ENCODE data around the gene PELI2. TPM values are rescaled to one million over a fixed set of nuclear protein-coding genes. Genes with fewer than 3 reads are reported as not detected.

The PELI2 gene
- total and polyA plus RNA-seq, 2 experiments from 2014 or later: 8.0 to 24.5 TPM

- H3K4me1 Mint-ChIP-seq: peaks cover 13% of the 10 kb centered on the region
- TF ChIP-seq REST (IDR thresholded peaks at IDR 0.05; ENCODE audit: unreplicated experiment) (no peak), EZH2 (IDR thresholded peaks at IDR 0.05; ENCODE audit: low read depth, unreplicated experiment) (no peak), EZH2phosphoT487 (IDR thresholded peaks at IDR 0.05; ENCODE audit: unreplicated experiment) (no peak), NANOG (IDR thresholded peaks at IDR 0.05; ENCODE audit: borderline replicate concordance) (no peak), POLR2AphosphoS5 (IDR thresholded peaks at IDR 0.05; ENCODE audit: low read depth) (no peak), ZNF462 (CRISPR knock-in tag; IDR thresholded peaks at IDR 0.05) (no peak)
- ATAC-seq (no peak), DNase-seq (ENCODE audit: low spot score) (no peak)
- H3K27ac Mint-ChIP-seq: no peak overlapping the region
- Histone ChIP-seq H3K27ac (ENCODE audit: low read depth) (no peak overlapping the region), H3K4me1 (ENCODE audit: insufficient read depth) (peaks cover 14% of the 10 kb centered on the region), H3F3A (replicated peaks; ENCODE audit: low read depth) (no peaks in the 10 kb centered on the region; the same call in 1 of the 2 replicates), H3K9me2 (ENCODE audit: insufficient read depth) (peaks cover 4% of the 10 kb centered on the region; the same call in 1 of the 2 replicates), H3K36me3 (ENCODE audit: insufficient read depth) (no peaks in the 10 kb centered on the region), H3K4me2 (no peak overlapping the region), H3K79me2 (replicated peaks; ENCODE audit: insufficient read depth) (peaks cover 28% of the 10 kb centered on the region), H2AFZ (no peak overlapping the region), H4K20me1 (replicated peaks; ENCODE audit: insufficient read depth) (no peaks in the 10 kb centered on the region), H3K27me3 (ENCODE audit: insufficient read depth) (no peaks in the 10 kb centered on the region), H3K4me3 (no peak overlapping the region)
- no peak overlapping the region for H3K4me3 Mint-ChIP-seq
- no peaks in the 10 kb centered on the region for H3K27me3 Mint-ChIP-seq (ENCODE audit: insufficient read depth, low read depth, poor library complexity)
- H3K36me3 Mint-ChIP-seq (ENCODE audit: low read depth): no peaks in the 10 kb centered on the region
- H3K9me3 Mint-ChIP-seq: no peaks in the 10 kb centered on the region
Observed at GRCh38 chr14:56199095-56199981, 81.1 kb downstream of the PELI2 start.

All from GM23338 (cell line).